Activated CD4-positive, alpha-beta T cell treated with anti-CD3 and anti-CD28 coated beads, Interleukin-2, amount 10 ng/mL, durations not matched to agents 24 days and 14 days (primary cell): ENCODE results near the gene SLC25A25. TPM values are rescaled to one million over a fixed set of nuclear protein-coding genes. Genes with fewer than 3 reads are reported as not detected.

ENCODE experiments used
- DNase-seq: peaks from one replicate; pipeline ENCODE4 v3.0.0; 2022
- H3K27ac Mint-ChIP-seq: one replicate; pipeline ENCODE4 v1.8.0; 2022; ENCODE audit warnings: mild to moderate bottlenecking, mixed read lengths
- H3K27me3 Mint-ChIP-seq: one replicate; pipeline ENCODE4 v1.8.0; 2022; ENCODE audit warnings: mixed read lengths
- H3K36me3 Mint-ChIP-seq: one replicate; pipeline ENCODE4 v1.8.0; 2022; ENCODE audit warnings: low read depth, mild to moderate bottlenecking, mixed read lengths
- H3K4me1 Mint-ChIP-seq: one replicate; pipeline ENCODE4 v1.8.0; 2021; ENCODE audit warnings: mixed read lengths
- H3K4me3 Mint-ChIP-seq: one replicate; pipeline ENCODE4 v1.8.0; 2022; ENCODE audit warnings: mild to moderate bottlenecking, moderate library complexity, mixed read lengths
- H3K9me3 Mint-ChIP-seq: one replicate; pipeline ENCODE4 v1.8.0; 2021; ENCODE audit warnings: mixed read lengths
- intact Hi-C: fragments of 100-400 bp; cut with micrococcal nuclease; formaldehyde crosslinking; loops from one replicate; pipeline ENCODE4 v1.15.1; 2023
- total RNA-seq: library from RNA; stranded (reverse); gene quantifications from 2 replicates; pipeline ENCODE4 v1.2.3, GENCODE V29; 2022

Gene SLC25A25
- total RNA-seq, 1 donor from 2014 or later, result 14.0 TPM

DNA sequence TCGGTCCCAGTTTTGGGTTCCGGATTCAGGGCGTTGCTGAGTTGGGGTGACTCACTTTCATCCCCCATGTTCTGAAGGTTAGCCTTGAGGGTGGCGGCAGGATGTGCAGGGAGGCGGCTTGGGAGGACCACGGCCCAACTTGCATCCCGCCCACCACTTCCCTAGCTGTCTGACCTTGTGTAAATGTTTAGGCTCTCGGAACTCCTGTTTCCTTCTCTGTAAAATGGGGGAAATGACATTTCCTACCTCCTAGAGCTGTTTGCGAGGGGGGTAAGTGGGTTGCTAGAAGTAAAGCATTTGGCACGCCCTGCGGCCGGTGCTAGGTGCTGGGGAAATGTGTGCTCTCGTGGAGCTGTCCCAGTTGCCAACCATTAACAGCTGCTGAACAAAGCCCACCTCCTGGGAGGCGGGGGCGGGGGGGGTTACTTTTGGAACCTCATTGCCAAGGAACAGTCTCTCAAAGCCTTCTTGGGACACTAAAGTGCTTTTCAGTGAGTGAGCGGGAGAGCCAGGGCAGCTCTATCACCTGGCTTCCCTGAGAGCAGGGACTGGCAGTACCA lies 32.0 kb downstream of the SLC25A25 start:
- intact Hi-C loops, result no loop called here
- Mint-ChIP-seq H3K4me1 (peaks cover 44% of the 10 kb centered on the region), H3K9me3 (no peaks in the 10 kb centered on the region), H3K27me3 (no peaks in the 10 kb centered on the region), H3K36me3 (peaks cover 28% of the 10 kb centered on the region), H3K27ac (peak overlapping the region; percentile 63), H3K4me3 (peak overlapping the region; percentile 15)
- DNase-seq, result no peak

DNA sequence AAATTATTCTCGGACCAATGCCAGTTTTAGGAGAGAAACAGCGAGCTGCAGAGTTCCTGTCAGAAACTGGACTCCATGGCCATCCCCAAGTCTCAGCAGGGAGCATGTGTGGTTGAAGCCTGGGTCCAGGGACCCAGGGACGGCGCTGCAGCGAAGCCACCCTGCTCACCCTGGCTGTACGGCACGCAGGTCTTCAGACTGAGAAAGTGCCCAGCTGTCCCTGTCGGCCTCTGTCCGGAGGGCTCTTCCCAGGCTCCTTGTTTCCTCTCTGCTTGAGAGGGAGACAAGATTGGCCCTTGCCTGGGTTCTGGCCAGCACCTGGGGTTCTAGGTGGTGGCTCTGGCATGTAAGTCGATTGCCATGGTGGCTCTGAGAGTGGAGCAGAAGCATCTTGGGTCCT lies 32.5 kb downstream of the SLC25A25 start:
- Mint-ChIP-seq H3K36me3 (peaks cover 28% of the 10 kb centered on the region), H3K9me3 (no peaks in the 10 kb centered on the region), H3K4me3 (no peak overlapping the region), H3K4me1 (peaks cover 43% of the 10 kb centered on the region), H3K27me3 (no peaks in the 10 kb centered on the region), H3K27ac (peak overlapping the region; percentile 40)
- DNase-seq, result no peak
- intact Hi-C loops, result no loop called here

DNA sequence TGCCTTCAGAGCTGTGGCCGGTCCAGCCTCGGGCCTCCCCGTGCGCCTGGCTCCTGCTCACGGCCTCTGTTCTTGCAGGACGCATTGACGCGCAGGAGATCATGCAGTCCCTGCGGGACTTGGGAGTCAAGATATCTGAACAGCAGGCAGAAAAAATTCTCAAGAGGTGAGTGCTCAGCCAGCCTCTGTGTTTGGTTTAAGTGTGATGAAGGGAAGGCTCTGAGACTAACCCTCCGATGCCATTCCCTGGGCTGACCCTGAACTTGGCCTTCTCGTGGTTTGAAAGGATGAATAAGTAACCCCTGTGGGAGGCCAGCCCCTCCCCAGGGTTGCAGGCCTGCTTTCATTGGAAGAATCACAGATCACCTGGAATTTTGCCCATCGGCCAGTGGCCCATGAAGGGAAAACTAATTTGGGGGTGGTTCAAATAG lies 33.2 kb downstream of the SLC25A25 start:
- H3K27me3 Mint-ChIP-seq, result no peaks in the 10 kb centered on the region

DNA sequence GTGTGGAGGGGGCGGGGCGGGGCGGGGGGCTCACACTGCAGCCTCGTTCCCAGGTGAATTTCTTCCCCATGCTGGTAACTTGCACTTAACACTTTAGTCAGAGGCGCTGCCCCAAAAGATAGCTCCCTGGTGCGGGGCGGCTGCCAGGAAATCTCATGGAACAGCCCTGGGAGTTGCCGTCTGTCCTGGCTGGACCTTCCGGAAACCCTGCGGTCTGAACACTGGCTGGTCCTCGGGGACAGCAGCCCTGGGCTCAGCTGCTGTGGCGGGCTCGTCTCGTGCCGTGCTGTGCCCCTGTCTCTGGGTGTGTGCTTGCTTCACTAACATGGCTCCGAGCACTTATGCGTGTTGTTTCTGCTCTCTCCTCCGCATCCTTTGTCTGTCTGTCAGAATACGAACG lies 33.7 kb downstream of the SLC25A25 start:
- intact Hi-C loops, result no loop called here
- Mint-ChIP-seq H3K9me3 (no peaks in the 10 kb centered on the region), H3K36me3 (peaks cover 30% of the 10 kb centered on the region), H3K27ac (no peak overlapping the region), H3K27me3 (no peaks in the 10 kb centered on the region), H3K4me1 (peaks cover 39% of the 10 kb centered on the region), H3K4me3 (no peak overlapping the region)
- DNase-seq, result no peak

More for the DNA sequence above, 33.2 kb downstream of the SLC25A25 start:
- H3K4me1 Mint-ChIP-seq, result peaks cover 42% of the 10 kb centered on the region
- no peak for DNase-seq
- H3K36me3 Mint-ChIP-seq, result peaks cover 28% of the 10 kb centered on the region
- intact Hi-C loops, result no loop called here
- no peak overlapping the region for H3K27ac Mint-ChIP-seq
- no peaks in the 10 kb centered on the region for H3K9me3 Mint-ChIP-seq
- no peak overlapping the region for H3K4me3 Mint-ChIP-seq

DNA sequence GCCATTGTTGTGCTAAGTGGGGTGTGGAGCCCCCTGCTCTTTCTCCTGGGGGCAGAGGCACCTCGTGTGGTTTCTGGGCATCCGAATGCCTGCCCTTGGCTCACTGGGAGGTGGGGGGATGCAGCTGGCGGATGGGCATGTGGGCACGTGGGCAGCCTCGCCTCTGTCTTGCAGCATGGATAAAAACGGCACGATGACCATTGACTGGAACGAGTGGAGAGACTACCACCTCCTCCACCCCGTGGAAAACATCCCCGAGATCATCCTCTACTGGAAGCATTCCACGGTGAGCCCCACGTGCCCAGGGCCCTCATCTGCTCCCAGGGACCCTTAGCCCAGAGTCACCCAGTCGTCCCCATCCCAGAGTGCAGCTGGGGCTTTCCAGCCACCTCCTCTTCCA lies 34.2 kb downstream of the SLC25A25 start:
- Mint-ChIP-seq H3K36me3 (peaks cover 29% of the 10 kb centered on the region), H3K4me1 (peaks cover 35% of the 10 kb centered on the region), H3K27me3 (no peaks in the 10 kb centered on the region), H3K27ac (peak overlapping the region; percentile 41), H3K4me3 (no peak overlapping the region), H3K9me3 (no peaks in the 10 kb centered on the region)
- DNase-seq, result no peak
- intact Hi-C loops, result no loop called here

DNA sequence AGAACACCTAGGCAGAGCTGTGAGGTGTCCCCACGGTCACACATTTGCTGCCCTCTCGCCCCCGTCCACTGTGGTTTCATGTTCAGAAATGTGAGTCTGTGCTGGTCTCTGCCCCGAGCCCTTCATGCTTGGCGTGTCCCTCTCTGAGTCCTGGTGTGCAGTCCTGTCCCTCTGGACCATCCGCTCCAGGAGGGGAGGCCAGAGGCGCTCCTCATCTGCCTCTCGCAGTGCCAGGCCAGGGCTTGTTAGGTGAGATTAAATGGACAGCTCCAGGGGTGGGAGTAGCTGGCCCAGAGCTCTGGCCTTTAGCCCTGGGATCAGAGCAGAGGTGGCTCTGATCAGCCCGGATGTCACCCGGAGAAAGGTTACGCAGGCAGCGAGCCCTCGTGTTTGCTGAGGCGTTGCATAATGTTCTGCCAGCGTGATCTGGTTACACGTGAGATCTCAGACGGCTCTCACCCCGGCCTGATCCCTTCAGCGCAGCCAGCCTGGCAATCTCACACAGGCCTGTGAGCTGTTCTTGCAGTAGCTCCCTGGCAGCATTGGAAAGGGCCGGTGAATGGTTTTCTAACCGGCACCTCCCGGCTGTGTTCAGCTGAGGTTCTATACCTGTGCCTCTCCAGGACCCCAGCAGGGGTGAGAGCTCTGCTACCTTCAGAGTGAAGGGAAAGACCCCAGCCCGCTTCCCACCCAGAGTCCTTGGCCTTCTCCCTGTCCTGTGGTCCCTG lies 35.0 kb downstream of the SLC25A25 start:
- no peaks in the 10 kb centered on the region for H3K27me3 Mint-ChIP-seq
- peaks cover 29% of the 10 kb centered on the region for H3K4me1 Mint-ChIP-seq
- H3K4me3 Mint-ChIP-seq, result no peak overlapping the region
- H3K9me3 Mint-ChIP-seq, result no peaks in the 10 kb centered on the region
- no peak for DNase-seq
- H3K36me3 Mint-ChIP-seq, result peaks cover 33% of the 10 kb centered on the region
- peak overlapping the region; percentile 74 for H3K27ac Mint-ChIP-seq
- intact Hi-C loops, result no loop called here

DNA sequence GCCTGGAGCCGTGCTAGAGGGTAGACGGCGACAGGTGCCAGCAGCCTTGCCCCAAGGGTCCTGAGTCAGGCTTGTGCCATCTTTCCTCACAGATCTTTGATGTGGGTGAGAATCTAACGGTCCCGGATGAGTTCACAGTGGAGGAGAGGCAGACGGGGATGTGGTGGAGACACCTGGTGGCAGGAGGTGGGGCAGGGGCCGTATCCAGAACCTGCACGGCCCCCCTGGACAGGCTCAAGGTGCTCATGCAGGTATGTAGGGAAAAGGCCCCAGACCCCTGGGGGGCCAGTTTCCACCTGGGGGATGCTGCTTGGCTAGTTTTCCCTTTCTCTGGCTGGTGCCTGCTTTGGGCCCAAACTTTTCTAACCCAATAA lies 35.5 kb downstream of the SLC25A25 start:
- no peak overlapping the region for H3K4me3 Mint-ChIP-seq

DNA sequence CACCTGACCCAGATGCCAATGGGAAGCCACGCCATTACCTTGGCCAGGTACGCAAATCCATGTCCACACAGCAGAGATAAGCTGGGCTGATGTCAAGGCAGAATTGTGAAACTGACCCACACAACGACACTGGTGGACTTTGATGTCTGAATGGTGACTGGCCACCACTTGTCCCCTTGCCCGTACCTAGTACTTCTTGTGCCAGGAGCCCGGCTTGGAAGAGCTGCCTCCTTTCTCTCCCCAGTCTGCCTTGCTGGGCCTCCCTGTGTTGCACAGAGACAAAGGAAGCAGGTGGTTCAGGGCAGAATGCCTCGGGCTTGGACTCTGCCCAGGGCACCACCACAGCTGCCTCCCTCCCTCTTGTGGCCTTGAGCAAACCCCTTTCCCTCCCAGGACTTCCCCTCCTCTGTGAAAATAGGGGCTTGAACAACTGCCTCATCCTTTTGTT lies 36.2 kb downstream of the SLC25A25 start:
- H3K4me1 Mint-ChIP-seq, result peaks cover 26% of the 10 kb centered on the region
- no peak overlapping the region for H3K4me3 Mint-ChIP-seq
- DNase-seq, result no peak

More for the DNA sequence above, 35.5 kb downstream of the SLC25A25 start:
- no peaks in the 10 kb centered on the region for H3K27me3 Mint-ChIP-seq
- peaks cover 35% of the 10 kb centered on the region for H3K36me3 Mint-ChIP-seq
- H3K9me3 Mint-ChIP-seq, result no peaks in the 10 kb centered on the region
- intact Hi-C loops, result no loop called here
- peak overlapping the region; percentile 74 for H3K27ac Mint-ChIP-seq
- DNase-seq, result peak; percentile 80
- H3K4me1 Mint-ChIP-seq, result peaks cover 26% of the 10 kb centered on the region

DNA sequence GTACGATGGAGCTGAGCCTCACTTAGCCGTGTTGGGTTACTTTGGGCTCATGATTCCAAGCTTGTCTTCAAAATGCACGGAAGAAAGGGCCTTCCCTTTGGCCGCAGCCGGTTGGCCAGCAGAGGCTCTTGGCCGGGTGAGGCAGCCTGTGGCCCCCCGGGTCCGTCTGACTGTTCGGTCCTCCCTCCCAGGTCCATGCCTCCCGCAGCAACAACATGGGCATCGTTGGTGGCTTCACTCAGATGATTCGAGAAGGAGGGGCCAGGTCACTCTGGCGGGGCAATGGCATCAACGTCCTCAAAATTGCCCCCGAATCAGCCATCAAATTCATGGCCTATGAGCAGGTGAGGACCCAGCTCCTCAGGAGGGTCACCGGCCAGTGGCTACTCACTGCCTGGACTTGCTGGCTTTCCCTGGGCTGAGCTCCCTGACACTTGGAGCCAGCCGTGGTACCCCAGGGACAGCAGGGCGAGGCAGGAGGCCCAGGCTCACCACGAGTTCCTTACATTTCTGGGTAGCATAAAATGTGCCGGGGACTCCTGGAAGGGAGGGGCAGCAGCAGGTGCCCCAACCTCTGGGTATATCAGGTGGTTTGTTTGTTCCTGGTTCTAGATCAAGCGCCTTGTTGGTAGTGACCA lies 37.6 kb downstream of the SLC25A25 start:
- no peak for DNase-seq
- H3K4me1 Mint-ChIP-seq, result peaks cover 19% of the 10 kb centered on the region
- H3K9me3 Mint-ChIP-seq, result no peaks in the 10 kb centered on the region
- no peak overlapping the region for H3K27ac Mint-ChIP-seq
- intact Hi-C loops, result no loop called here
- no peaks in the 10 kb centered on the region for H3K27me3 Mint-ChIP-seq
- peaks cover 42% of the 10 kb centered on the region for H3K36me3 Mint-ChIP-seq
- no peak overlapping the region for H3K4me3 Mint-ChIP-seq

More for the DNA sequence above, 36.2 kb downstream of the SLC25A25 start:
- Mint-ChIP-seq H3K9me3 (no peaks in the 10 kb centered on the region), H3K27me3 (no peaks in the 10 kb centered on the region), H3K36me3 (peaks cover 37% of the 10 kb centered on the region), H3K27ac (no peak overlapping the region)
- intact Hi-C loops, result no loop called here

DNA sequence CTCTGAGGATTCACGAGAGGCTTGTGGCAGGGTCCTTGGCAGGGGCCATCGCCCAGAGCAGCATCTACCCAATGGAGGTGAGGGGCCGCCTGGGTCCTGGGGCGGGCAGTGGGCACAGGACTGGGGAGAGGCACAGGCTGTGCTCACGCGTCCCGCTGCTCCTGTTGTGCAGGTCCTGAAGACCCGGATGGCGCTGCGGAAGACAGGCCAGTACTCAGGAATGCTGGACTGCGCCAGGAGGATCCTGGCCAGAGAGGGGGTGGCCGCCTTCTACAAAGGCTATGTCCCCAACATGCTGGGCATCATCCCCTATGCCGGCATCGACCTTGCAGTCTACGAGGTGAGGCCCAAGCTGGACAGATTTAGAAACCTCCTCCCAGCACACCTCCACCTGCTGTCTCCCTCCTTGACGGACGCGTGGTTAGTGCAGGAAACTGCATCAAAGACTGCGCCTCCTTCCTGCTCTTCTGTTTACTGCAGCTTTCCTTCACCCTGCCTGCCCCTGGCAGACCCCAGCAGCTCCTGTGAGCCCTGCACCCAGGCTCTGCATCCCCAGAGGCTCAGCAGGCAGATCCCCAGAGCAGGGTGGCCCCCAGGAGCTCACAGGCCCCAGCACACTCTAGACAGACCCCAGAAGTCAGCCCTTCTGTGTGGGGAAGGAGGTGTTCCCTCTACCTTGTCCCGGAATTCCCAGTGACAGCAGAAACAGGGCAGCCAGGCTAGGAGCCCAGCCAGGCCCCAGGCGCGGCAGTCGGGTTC lies 38.3 kb downstream of the SLC25A25 start:
- H3K36me3 Mint-ChIP-seq, result peaks cover 37% of the 10 kb centered on the region
- H3K4me3 Mint-ChIP-seq, result no peak overlapping the region
- peaks cover 17% of the 10 kb centered on the region for H3K4me1 Mint-ChIP-seq
- H3K27me3 Mint-ChIP-seq, result no peaks in the 10 kb centered on the region
- intact Hi-C loops, result no loop called here
- H3K9me3 Mint-ChIP-seq, result no peaks in the 10 kb centered on the region
- no peak overlapping the region for H3K27ac Mint-ChIP-seq
- DNase-seq, result no peak

DNA sequence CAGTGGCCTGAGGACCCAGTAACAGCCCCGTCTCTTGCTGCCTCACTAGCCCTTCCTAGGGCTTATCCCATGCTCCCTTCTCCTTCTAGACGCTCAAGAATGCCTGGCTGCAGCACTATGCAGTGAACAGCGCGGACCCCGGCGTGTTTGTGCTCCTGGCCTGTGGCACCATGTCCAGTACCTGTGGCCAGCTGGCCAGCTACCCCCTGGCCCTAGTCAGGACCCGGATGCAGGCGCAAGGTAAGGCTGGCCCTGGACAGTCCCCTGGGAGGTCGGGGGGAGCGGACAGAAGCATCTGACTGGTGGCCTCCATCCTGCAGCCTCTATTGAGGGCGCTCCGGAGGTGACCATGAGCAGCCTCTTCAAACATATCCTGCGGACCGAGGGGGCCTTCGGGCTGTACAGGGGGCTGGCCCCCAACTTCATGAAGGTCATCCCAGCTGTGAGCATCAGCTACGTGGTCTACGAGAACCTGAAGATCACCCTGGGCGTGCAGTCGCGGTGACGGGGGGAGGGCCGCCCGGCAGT lies 39.0 kb downstream of the SLC25A25 start:
- Mint-ChIP-seq H3K27ac (no peak overlapping the region), H3K36me3 (peaks cover 38% of the 10 kb centered on the region), H3K9me3 (no peaks in the 10 kb centered on the region), H3K4me1 (peaks cover 16% of the 10 kb centered on the region), H3K4me3 (no peak overlapping the region), H3K27me3 (no peaks in the 10 kb centered on the region)
- DNase-seq, result no peak
- intact Hi-C loops, result no loop called here

DNA sequence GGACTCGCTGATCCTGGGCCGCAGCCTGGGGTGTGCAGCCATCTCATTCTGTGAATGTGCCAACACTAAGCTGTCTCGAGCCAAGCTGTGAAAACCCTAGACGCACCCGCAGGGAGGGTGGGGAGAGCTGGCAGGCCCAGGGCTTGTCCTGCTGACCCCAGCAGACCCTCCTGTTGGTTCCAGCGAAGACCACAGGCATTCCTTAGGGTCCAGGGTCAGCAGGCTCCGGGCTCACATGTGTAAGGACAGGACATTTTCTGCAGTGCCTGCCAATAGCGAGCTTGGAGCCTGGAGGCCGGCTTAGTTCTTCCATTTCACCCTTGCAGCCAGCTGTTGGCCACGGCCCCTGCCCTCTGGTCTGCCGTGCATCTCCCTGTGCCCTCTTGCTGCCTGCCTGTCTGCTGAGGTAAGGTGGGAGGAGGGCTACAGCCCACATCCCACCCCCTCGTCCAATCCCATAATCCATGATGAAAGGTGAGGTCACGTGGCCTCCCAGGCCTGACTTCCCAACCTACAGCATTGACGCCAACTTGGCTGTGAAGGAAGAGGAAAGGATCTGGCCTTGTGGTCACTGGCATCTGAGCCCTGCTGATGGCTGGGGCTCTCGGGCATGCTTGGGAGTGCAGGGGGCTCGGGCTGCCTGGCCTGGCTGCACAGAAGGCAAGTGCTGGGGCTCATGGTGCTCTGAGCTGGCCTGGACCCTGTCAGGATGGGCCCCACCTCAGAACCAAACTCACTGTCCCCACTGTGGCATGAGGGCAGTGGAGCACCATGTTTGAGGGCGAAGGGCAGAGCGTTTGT lies 39.6 kb downstream of the SLC25A25 start:
- Mint-ChIP-seq H3K27me3 (no peaks in the 10 kb centered on the region), H3K9me3 (no peaks in the 10 kb centered on the region), H3K4me1 (peaks cover 10% of the 10 kb centered on the region), H3K36me3 (peaks cover 33% of the 10 kb centered on the region), H3K27ac (no peak overlapping the region), H3K4me3 (no peak overlapping the region)
- intact Hi-C loops, result no loop called here
- DNase-seq, result no peak
